ENCODE data around the gene PLEK.

- TF ChIP-seq CTCF (conservative IDR thresholded peaks at IDR 0.05) (no peak), EZH2 (IDR thresholded peaks at IDR 0.05; ENCODE audit: low read depth) (no peak)
These were observed 24.1 kb upstream of the PLEK start for GRCh38 chr2:68341062-68341329.
